PFSK-1 (cell line): Measurements from ENCODE around the gene SYNRG.

Experiments used
- FOXP2 ChIP-seq: optimal IDR thresholded peaks from 2 replicates; pipeline ENCODE3; 2011; ENCODE audit warnings: borderline replicate concordance, control low read depth, inconsistent platforms; ENCODE audit not compliant: insufficient read depth; ENCODE audit errors: extremely low read length, extremely low read depth
- POLR2AphosphoS5 ChIP-seq: IDR thresholded peaks from 2 replicates; pipeline ENCODE4 v1.6.1; 2012; ENCODE audit warnings: low read depth, mild to moderate bottlenecking, control low read depth, low read length, moderate library complexity
- REST ChIP-seq, 2 experiments: IDR thresholded peaks; 2 replicates each; pipeline versions ENCODE4 v1.6.1 to v1.8.0; 2011 to 2012; ENCODE audit warnings: low read depth in 2 of 2, low read length in 2 of 2, control low read depth in 1 of 2, inconsistent platforms in 1 of 2, mild to moderate bottlenecking in 1 of 2, moderate library complexity in 1 of 2; ENCODE audit not compliant: insufficient read depth in 1 of 2
- SIN3A ChIP-seq: IDR thresholded peaks from 2 replicates; pipeline ENCODE4 v1.6.1; 2012; ENCODE audit warnings: mild to moderate bottlenecking, low read length, moderate library complexity, borderline replicate concordance; ENCODE audit not compliant: insufficient read depth
- TAF1 ChIP-seq: IDR thresholded peaks from 2 replicates; pipeline ENCODE4 v1.6.1; 2012; ENCODE audit warnings: low read length, control low read depth, borderline replicate concordance; ENCODE audit not compliant: insufficient read depth

SYNRG gene

GRCh38 chr17:37604556-37604955 lies 4.7 kb downstream of the SYNRG start:
- TF ChIP-seq SIN3A (no peak), POLR2AphosphoS5 (no peak), REST (IDR thresholded peaks at IDR 0.05; ENCODE audit: insufficient read depth in 1 of 2, low read depth in 2 of 2, low read length in 2 of 2) (no peak), FOXP2 (no peak), TAF1 (no peak)

GRCh38 chr17:37598145-37598544 lies 11.1 kb downstream of the SYNRG start:
- TF ChIP-seq POLR2AphosphoS5, result no peak
- no peak for TF ChIP-seq SIN3A
- TF ChIP-seq TAF1, result no peak
- TF ChIP-seq FOXP2, result no peak
- TF ChIP-seq REST (IDR thresholded peaks at IDR 0.05; ENCODE audit: insufficient read depth in 1 of 2, low read depth in 2 of 2, low read length in 2 of 2), result no peak

GRCh38 chr17:37592291-37592690 lies 16.9 kb downstream of the SYNRG start:
- TF ChIP-seq POLR2AphosphoS5 (no peak), REST (IDR thresholded peaks at IDR 0.05; ENCODE audit: insufficient read depth in 1 of 2, low read depth in 2 of 2, low read length in 2 of 2) (no peak), SIN3A (no peak), TAF1 (no peak), FOXP2 (no peak)

- TF ChIP-seq FOXP2, result no peak
- TF ChIP-seq TAF1, result no peak
- TF ChIP-seq SIN3A, result no peak
- TF ChIP-seq POLR2AphosphoS5, result no peak
- TF ChIP-seq REST (IDR thresholded peaks at IDR 0.05; ENCODE audit: insufficient read depth in 1 of 2, low read depth in 2 of 2, low read length in 2 of 2), result no peak
These were observed 24.2 kb downstream of the SYNRG start for GRCh38 chr17:37585066-37585465.

GRCh38 chr17:37576281-37576680 lies 32.9 kb downstream of the SYNRG start:
- TF ChIP-seq SIN3A, result no peak
- no peak for TF ChIP-seq REST (IDR thresholded peaks at IDR 0.05; ENCODE audit: insufficient read depth in 1 of 2, low read depth in 2 of 2, low read length in 2 of 2)
- no peak for TF ChIP-seq FOXP2
- no peak for TF ChIP-seq POLR2AphosphoS5
